ENCODE data around the gene THEM4.

DNA sequence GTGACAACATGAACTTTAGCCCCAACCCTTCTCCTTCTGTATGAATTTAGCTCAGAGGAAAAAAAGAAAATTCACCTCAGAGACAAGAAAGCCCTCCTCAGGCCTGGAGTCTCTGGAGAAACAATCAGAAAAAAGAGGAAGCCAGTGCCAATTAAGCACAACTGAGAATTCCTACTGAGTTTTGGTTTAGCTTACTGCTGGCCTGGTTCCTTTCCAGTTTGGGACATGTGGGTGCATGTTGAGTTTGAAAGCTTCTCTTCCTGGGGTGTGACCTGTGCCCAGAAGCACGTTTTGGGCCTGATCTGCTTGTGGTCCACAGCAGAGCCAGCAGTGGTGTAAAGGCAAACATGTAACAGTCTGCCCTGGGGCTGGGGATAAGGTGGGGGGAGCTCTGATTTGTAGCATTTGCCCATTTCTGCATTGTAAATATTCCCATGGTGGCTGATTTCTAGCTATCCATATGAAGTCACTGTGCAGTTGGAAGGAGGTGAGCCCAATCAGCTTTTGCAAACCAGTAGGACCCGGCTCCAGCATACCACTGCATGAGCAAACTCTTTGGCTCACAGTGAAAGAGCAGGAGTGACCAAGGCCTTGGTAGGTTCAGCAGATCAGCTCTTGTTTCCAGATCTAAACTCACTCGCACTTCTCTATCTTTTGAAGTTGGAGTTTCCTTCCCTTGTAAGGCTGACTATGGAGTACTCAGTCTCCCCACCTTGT lies 51.1 kb downstream of the THEM4 start:
- TF ChIP-seq, protein P1, sequence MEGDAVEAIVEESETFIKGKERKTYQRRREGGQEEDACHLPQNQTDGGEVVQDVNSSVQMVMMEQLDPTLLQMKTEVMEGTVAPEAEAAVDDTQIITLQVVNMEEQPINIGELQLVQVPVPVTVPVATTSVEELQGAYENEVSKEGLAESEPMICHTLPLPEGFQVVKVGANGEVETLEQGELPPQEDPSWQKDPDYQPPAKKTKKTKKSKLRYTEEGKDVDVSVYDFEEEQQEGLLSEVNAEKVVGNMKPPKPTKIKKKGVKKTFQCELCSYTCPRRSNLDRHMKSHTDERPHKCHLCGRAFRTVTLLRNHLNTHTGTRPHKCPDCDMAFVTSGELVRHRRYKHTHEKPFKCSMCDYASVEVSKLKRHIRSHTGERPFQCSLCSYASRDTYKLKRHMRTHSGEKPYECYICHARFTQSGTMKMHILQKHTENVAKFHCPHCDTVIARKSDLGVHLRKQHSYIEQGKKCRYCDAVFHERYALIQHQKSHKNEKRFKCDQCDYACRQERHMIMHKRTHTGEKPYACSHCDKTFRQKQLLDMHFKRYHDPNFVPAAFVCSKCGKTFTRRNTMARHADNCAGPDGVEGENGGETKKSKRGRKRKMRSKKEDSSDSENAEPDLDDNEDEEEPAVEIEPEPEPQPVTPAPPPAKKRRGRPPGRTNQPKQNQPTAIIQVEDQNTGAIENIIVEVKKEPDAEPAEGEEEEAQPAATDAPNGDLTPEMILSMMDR (IDR thresholded peaks at IDR 0.05): no peak
- TF ChIP-seq POLR2A (IDR thresholded peaks at IDR 0.05): no peak

Measured in testis (tissue), 2 donors.